GM18511 (cell line): ENCODE results near the gene MBP.

Experiments used
- ATAC-seq: cut with Tn5 transposase; IDR thresholded peaks from one replicate; pipeline ENCODE4 v1.9.1; 2021; ENCODE audit warnings: mild to moderate bottlenecking, moderate library complexity; ENCODE audit not compliant: unreplicated experiment

The MBP gene

DNA sequence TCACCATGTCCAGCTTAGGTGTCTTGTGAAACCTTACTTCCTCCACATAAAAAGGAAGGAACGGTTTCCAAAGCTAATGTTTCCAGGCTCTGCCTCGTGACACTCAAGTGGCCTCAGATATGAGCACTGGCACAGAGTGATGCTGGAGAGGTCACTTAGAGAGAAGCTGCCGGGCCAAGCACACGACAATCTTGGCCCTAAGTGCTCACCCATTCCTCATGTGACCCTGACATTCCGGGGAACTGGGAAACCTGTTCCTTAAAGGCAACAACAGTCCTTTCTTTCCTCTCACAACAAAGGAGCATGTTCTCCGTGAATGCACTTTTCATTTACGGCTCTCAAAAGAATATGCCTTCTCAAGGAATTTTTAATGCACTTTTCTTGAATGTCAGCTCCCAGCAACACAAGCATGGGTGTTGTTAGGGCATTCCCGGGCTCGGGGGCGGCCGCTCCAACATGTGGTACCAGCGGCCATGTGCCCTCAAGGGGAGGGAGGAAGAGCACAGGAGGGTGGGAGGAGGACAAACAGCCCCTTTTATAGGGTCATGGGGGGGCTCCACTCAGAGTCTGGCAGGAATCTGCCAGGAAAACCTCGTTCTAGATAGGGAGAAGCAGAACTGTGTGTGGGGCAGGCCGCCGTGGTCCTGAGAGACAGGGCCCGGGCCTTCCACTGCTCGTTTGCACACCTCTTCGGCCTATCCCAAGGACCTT lies 118.6 kb downstream of the MBP start:
- no peak for ATAC-seq

DNA sequence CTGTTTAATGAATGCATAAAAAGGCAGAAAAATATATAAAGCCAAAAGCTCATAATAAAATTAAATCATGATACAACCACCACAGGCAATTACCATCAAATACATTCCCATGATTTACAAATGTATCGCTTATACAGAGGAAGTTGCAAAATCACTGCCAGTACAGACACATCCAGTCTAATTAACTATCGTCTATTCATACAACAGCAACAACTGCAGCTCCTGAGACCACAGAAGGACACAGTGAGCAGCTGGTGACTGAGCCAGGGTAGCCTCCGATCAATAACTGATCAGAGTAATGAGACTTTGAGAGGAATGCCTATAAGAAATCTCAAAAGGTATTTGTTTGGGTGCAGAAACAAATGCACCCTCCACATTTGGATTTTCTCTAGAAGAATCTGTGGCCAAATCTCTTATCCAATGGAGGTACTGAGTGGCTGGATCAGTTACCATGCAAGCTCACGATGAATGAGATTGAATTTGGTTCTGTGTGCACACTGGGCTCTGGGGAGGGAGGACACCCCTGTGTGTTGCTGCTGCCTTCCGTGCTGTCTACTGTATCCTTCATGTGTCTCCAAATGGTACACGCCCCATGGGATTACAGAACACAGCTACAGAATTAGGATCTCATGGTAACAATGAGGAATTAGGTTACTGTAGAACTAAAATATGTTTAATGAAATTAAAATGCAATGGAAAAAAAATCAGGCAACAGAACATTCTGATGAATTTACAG lies 119.6 kb downstream of the MBP start:
- no peak for ATAC-seq

- ATAC-seq, result no peak
These were observed 120.5 kb downstream of the MBP start for GRCh38 chr18:77012120-77012519.

- no peak for ATAC-seq
These were observed 122.9 kb downstream of the MBP start for GRCh38 chr18:77009675-77010074.

- ATAC-seq, result no peak
These were observed 123.8 kb downstream of the MBP start for GRCh38 chr18:77008576-77009315.

DNA sequence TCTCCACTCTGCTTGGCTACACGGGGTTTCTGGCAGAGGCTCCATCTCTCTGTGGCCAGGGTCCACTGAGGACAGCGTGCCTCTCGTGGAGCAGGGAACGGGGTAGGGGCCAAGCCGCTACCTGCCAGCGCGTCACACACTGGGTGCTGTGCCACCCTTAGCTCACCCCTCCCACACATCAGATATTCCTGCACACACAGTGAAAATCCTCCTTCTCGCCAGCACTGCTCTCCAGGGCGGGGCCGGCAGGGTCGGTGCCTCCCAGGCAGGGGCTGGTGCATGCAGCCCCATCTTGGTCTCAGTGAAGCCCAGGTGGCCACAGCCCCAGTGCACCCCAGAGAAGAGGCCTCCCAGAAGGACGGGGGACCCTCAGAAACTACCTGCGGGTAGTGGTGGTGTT lies 124.6 kb downstream of the MBP start:
- no peak for ATAC-seq

DNA sequence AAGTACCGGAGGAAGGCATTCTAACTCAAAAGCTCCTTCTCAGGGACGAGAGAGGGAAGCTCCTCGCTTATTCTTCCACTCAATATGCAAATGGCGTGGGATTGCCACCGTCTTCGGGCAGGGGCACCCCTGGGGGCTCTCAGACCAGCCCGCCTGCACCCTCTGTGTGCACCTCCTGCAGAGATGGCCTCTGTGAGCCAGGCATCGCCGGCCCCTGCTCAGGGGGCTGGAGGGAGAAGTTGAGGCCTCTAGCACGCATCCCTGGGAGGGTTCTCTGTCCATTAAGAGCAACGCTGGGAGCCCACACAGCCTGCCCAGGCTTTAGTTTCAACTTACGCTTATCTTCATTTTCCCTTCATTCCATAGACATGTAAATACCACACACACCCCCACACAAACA lies 125.3 kb downstream of the MBP start:
- ATAC-seq, result no peak

- no peak for ATAC-seq
These were observed 126.0 kb downstream of the MBP start for GRCh38 chr18:77006305-77007175.

DNA sequence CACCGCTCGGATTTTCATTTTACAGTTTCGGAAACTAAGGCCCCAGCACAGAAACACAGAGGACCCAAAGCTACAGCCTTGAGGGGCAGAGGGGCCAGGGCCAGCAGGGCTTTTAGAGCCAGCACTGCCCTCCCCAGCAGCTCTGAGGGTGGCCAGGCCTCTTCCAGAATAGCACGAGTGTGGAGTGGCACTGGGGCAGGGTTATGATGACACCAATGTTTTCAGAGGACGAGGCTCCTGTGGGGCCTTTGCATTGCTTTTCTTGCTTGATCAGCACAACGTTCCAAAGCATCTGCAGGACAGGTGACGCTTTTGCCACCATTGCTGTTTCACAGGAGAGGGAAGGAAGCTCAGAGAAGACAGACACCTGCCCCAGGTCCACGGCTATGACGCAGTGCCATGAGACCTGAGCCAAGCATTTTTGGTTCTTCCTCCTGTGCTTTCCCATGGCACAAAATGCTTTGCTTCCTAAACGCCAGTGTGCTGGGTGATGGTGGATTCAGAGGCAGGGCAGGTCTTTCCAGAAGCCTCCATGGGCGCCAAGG lies 126.9 kb downstream of the MBP start:
- ATAC-seq, result no peak

DNA sequence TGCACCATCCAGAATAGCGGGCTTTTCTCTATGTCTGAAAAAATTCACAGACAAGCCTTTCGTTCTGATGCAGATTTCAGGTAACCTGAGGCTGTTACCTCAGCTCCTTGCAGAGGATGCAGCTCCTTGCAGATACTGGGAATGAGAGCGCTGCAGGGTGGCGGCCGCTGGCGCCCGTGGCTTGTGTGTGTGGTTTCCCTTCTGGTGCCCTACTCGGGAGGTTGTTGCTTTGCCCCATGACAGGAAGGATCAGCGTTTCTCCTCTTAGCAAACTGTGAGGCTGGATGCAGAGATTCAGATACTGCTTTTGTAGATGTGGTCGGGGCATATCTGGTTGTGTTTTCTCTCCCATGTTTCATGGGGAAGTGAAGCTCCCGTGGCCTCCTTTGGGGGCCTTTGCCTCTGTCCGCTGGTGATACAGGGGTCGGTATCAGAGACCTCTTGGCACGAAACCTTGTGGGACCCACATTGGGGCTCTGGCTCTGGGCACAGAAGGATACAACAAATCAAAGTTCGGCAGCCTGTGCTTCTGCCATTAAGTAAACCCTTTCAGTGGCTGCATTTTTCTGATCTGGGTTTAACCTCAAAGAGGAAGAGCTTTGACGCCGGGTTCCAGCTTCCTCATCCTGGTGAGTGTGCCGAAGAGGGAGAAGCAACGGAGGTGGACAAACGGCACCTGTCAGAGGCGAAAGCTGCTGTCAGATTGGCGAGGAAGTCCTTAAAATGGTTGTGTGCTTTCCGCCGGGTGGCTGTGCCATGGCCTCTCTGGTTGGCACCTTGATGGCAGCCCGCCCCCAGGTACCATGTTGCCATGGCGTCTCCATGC lies 127.8 kb downstream of the MBP start:
- ATAC-seq, result peak; percentile 53

DNA sequence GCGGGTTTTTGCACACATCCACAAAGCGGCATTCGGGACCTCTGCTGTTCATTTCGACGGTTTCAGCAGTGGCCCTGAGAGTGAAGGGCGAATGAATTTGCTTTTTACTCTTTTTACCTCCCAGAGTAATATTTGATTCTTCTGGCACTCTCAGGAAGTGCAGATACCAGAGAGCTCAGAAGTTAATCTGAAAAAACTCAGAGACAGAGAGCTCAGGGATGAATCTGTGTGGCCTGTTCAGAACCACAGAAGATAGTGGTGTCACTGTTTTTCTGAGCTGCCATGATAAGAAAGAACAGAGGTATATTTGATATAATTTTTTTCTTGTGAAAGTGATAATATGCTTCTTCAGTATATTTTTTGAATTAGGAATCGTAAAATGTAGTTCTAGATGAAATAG lies 129.3 kb downstream of the MBP start:
- ATAC-seq, result no peak

GRCh38 chr18:77002496-77002895 lies 130.1 kb downstream of the MBP start:
- no peak for ATAC-seq

GRCh38 chr18:77001979-77002378 lies 130.6 kb downstream of the MBP start:
- no peak for ATAC-seq

DNA sequence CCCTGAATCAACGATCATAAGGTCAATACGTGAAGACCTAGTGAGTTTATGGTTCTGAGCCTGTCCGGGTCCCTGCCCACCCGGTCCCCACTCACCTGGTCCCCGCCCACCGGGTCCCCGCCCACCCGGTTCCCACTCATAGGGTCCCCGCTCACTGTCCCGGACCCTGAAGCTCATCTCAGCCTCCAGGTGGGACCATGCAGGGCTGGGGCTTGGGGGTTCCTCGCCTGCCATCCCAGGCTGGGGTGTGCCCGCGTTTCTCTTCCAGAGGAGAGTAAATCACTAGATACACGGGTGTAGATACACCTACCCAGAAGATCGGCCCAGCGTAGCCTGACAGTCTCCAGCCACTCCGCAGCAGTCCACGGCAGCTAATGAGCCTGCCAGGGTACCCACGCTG lies 131.5 kb downstream of the MBP start:
- no peak for ATAC-seq

- ATAC-seq, result peak; percentile 37
These were observed 132.1 kb downstream of the MBP start for GRCh38 chr18:77000527-77000926.

GRCh38 chr18:76999077-76999476 lies 133.5 kb downstream of the MBP start:
- ATAC-seq, result no peak

DNA sequence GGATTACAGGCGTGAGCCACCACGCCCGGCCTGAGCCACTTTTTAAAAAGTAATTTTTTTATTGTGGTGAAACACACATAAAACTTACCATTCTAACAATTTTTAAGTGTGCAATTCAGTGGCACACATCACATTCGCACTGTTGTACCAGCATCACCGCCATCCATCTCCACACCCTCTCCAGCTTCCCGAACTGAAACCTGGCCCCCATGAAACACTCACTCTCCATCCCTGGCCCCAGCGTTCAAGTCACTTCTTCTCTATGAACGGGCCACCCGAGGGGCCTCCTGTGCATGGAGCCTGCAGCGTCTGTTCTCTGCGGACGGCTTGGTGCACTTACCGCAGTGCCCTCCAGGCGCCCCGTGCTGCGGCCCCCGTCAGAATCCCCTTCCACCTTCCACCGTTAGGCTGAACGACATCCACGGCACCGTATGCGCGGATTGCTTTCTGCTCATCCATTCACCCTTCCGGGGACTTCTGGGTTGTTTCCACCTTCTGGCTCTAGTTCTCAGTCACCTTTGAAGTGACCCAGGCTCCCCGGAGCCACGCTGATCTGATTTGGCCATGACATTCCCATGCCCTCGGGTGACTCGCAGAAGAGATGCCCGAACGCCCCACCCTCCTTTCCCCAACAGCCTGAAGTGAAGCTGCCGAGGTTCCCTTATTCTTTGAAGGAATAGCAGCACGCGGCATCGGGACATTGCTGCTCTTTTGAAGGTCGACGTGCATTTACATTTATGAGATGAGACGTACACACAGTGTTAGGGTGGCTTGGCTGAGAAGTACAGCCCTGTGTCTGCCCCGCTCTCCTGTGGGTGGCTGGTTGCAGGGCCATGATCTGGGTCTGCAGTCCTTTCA lies 134.4 kb downstream of the MBP start:
- no peak for ATAC-seq

GRCh38 chr18:76996429-76996828 lies 136.2 kb downstream of the MBP start:
- ATAC-seq, result no peak

DNA sequence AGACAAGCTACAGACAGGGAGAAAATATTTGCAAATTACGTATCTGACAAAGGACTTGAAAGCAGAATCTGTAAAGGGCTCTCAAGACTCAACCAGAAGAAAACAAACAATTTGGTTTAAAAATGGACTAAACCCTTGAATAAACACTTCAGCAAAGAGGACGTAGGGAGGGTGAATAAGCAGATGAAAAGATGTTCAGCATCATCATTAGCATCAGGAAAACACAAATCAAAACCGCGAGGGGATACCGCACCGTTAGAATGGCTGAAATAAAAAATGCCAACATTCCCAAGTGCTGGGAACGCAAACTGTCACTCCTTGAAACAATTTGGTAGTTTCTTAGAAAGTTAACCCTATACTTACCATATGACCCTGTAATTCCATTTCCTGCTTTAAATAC lies 136.7 kb downstream of the MBP start:
- no peak for ATAC-seq
